C4-2B (cell line): ENCODE results near the gene ZNF814.

Experiments used
- CTCF ChIP-seq: fragments of 450-650 bp; conservative IDR thresholded peaks from 2 replicates; pipeline ENCODE4 v1.5.1; 2017; ENCODE audit warnings: mild to moderate bottlenecking
- ZFX ChIP-seq: fragments of 450-650 bp; IDR thresholded peaks from 2 replicates; pipeline ENCODE4 v1.6.1; 2017

- TF ChIP-seq CTCF (no peak), ZFX (no peak)
Observed at GRCh38 chr19:57872450-57872849, 16.4 kb downstream of the ZNF814 start.
